Mucosa of rectum (tissue), 2 donors: ENCODE data around the gene TEX54.

Source experiments
- H3K27ac ChIP-seq, 2 donors: one replicate each; pipeline ENCODE4 v1.7.0; 2013; ENCODE audit warnings: inconsistent platforms in 2 of 2, low read depth in 2 of 2, low read length in 2 of 2
- H3K27me3 ChIP-seq, 2 donors: one replicate each; pipeline ENCODE4 v1.7.0; 2013; ENCODE audit warnings: low read length in 2 of 2; ENCODE audit not compliant: control insufficient read depth in 2 of 2, insufficient read depth in 2 of 2
- H3K36me3 ChIP-seq, 2 donors: one replicate each; pipeline ENCODE4 v1.7.0; 2013; ENCODE audit warnings: low read length in 2 of 2; ENCODE audit not compliant: control insufficient read depth in 2 of 2, insufficient read depth in 2 of 2
- H3K4me1 ChIP-seq, 2 donors: one replicate each; pipeline ENCODE4 v1.7.0; 2013; ENCODE audit warnings: low read length in 2 of 2, mild to moderate bottlenecking in 1 of 2; ENCODE audit not compliant: control insufficient read depth in 2 of 2, insufficient read depth in 2 of 2
- H3K4me3 ChIP-seq, 2 donors: one replicate each; pipeline ENCODE4 v1.7.0; 2013; ENCODE audit warnings: low read length in 2 of 2
- H3K9ac ChIP-seq, 2 donors: one replicate each; pipeline ENCODE4 v1.7.0; 2013; ENCODE audit warnings: low read length in 2 of 2, low read depth in 1 of 2, mild to moderate bottlenecking in 1 of 2
- H3K9me3 ChIP-seq, 2 donors: one replicate each; pipeline ENCODE4 v1.7.0; 2013; ENCODE audit warnings: low read length in 2 of 2; ENCODE audit not compliant: control insufficient read depth in 2 of 2
- donor health status: healthy.
- donor health status: Normal muscosa, but diverticular disease.

The TEX54 gene

GRCh38 chr11:62855571-62856332 is 23.1 kb upstream of the TEX54 start:
- H3K9ac ChIP-seq = peak overlapping the region; percentile 83 to 98
- H3K27ac ChIP-seq = peak overlapping the region; percentile 66 to 74
- H3K4me1 ChIP-seq = peaks cover 24% of the 10 kb centered on the region in 2 donors

GRCh38 chr11:62854825-62855570 is 22.4 kb upstream of the TEX54 start:
- Histone ChIP-seq H3K9ac (peak overlapping the region; percentile 83 to 98), H3K27ac (peak overlapping the region; percentile 65 to 71), H3K4me3 (peak overlapping the region; percentile 89 to 97), H3K4me1 (peaks cover 24% of the 10 kb centered on the region in 2 donors), H3K9me3 (no peaks in the 10 kb centered on the region), H3K36me3 (peaks cover 27 to 35% of the 10 kb centered on the region in 2 donors), H3K27me3 (no peaks in the 10 kb centered on the region)

More at GRCh38 chr11:62855571-62856332, 23.1 kb upstream of the TEX54 start:
- Histone ChIP-seq H3K27me3 (no peaks in the 10 kb centered on the region), H3K9me3 (no peaks in the 10 kb centered on the region), H3K4me3 (peak overlapping the region; percentile 89 to 97), H3K36me3 (peaks cover 27 to 35% of the 10 kb centered on the region in 2 donors)

GRCh38 chr11:62854013-62854824 is 21.6 kb upstream of the TEX54 start:
- Histone ChIP-seq H3K36me3 (peaks cover 27 to 35% of the 10 kb centered on the region in 2 donors), H3K27me3 (no peaks in the 10 kb centered on the region), H3K4me1 (peaks cover 24% of the 10 kb centered on the region in 2 donors), H3K9me3 (no peaks in the 10 kb centered on the region), H3K9ac (peak overlapping the region; percentile 83 to 98), H3K27ac (peak overlapping the region in 1 of 2 donors; percentile 71), H3K4me3 (peak overlapping the region; percentile 89 to 97)

- peak overlapping the region; percentile 33 to 83 for H3K9ac ChIP-seq
- H3K27ac ChIP-seq = no peak overlapping the region
- H3K4me3 ChIP-seq = peak overlapping the region; percentile 89 to 97
- H3K27me3 ChIP-seq = no peaks in the 10 kb centered on the region
- peaks cover 24% of the 10 kb centered on the region in 2 donors for H3K4me1 ChIP-seq
- no peaks in the 10 kb centered on the region for H3K9me3 ChIP-seq
- peaks cover 27 to 35% of the 10 kb centered on the region in 2 donors for H3K36me3 ChIP-seq
These were observed 20.8 kb upstream of the TEX54 start for GRCh38 chr11:62853279-62853965.

- H3K4me3 ChIP-seq = peak overlapping the region in 1 of 2 donors; percentile 3
- peaks cover 24% of the 10 kb centered on the region in 2 donors for H3K4me1 ChIP-seq
These were observed 20.0 kb upstream of the TEX54 start for GRCh38 chr11:62852523-62853188.

GRCh38 chr11:62851807-62852522 is 19.3 kb upstream of the TEX54 start:
- Histone ChIP-seq H3K27ac (no peak overlapping the region), H3K36me3 (peaks cover 27 to 35% of the 10 kb centered on the region in 2 donors), H3K9ac (no peak overlapping the region)

More at GRCh38 chr11:62852523-62853188, 20.0 kb upstream of the TEX54 start:
- H3K9ac ChIP-seq = no peak overlapping the region
- H3K9me3 ChIP-seq = no peaks in the 10 kb centered on the region
- H3K27ac ChIP-seq = no peak overlapping the region
- no peaks in the 10 kb centered on the region for H3K27me3 ChIP-seq
- peaks cover 27 to 35% of the 10 kb centered on the region in 2 donors for H3K36me3 ChIP-seq

GRCh38 chr11:62850911-62851806 is 18.5 kb upstream of the TEX54 start:
- Histone ChIP-seq H3K9me3 (no peaks in the 10 kb centered on the region), H3K9ac (no peak overlapping the region), H3K4me3 (no peak overlapping the region), H3K27ac (no peak overlapping the region), H3K36me3 (peaks cover 27 to 35% of the 10 kb centered on the region in 2 donors), H3K4me1 (peaks cover 20 to 21% of the 10 kb centered on the region in 2 donors), H3K27me3 (no peaks in the 10 kb centered on the region)

More at GRCh38 chr11:62851807-62852522, 19.3 kb upstream of the TEX54 start:
- H3K4me3 ChIP-seq = no peak overlapping the region
- no peaks in the 10 kb centered on the region for H3K9me3 ChIP-seq
- H3K4me1 ChIP-seq = peaks cover 24% of the 10 kb centered on the region in 2 donors
- H3K27me3 ChIP-seq = no peaks in the 10 kb centered on the region

- Histone ChIP-seq H3K27me3 (no peaks in the 10 kb centered on the region), H3K36me3 (peaks cover 13 to 17% of the 10 kb centered on the region in 2 donors), H3K4me1 (peaks cover 0 to 4% of the 10 kb centered on the region in 2 donors), H3K9ac (no peak overlapping the region), H3K4me3 (no peak overlapping the region), H3K9me3 (no peaks in the 10 kb centered on the region), H3K27ac (no peak overlapping the region)
These were observed 15.2 kb upstream of the TEX54 start for GRCh38 chr11:62847767-62848314.
